ENCODE measurements around the gene PLCL1.
A peak's percentile ranks its signal among the peaks of the same experiment; 100 is the strongest.

PLCL1 gene

DNA sequence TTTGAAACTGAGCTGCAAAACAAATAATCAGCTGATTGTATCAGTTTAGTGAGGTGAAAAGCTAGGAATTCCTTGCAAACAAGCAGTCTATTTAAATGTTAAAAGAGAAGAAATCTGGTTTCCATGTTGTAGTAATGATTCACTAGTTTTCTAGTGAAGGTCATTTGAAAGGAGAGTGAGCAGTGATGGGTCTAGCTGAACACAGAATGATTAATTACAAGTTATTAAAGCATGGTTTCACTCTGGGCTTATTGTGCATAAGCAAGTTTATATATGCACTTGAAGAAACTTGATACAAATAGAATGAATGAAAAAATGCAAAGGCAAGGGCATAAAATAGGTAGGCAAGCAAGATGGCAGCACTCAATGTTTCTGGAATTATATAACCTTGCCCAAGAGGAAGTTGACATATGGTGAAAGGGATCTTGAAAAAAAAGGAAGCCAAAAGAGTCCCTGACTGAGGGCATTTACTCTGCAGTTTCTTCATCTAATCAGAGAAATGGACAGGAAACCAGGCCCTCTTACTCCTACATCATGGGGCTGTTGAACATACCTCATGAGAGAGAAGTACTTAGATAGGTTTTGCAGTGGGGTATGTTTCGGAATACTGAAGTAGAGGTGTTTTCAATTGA lies 53.2 kb downstream of the PLCL1 start:
- peak; percentile 8 for DNase-seq (ENCODE audit: low read depth)

DNA sequence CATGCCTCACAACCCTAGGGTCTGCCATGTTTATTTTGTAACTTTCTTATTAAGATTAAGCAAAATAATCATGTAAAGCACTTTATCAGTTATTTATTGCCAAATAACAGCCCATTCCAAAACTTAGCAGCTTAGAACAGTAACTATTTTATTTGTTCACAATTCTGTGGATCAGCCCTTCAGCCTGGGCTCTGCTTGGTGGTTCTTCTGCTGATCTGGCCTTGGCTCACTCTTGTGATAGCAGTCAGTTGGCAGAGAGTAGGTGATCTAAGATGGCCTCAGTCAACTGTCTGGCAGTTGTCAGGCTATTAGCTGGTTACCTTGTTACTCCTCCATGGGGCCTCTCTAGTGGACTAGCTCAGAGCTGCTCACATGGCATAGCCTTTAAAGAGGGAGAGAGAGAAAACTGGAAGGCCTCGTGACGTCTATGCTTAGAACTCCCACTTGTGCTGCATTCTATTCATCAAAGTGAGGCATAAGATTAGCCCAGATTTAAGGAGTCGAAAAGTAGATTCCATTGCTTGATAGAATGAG lies 54.3 kb downstream of the PLCL1 start:
- peak; percentile 37 for DNase-seq (ENCODE audit: low read depth)

DNA sequence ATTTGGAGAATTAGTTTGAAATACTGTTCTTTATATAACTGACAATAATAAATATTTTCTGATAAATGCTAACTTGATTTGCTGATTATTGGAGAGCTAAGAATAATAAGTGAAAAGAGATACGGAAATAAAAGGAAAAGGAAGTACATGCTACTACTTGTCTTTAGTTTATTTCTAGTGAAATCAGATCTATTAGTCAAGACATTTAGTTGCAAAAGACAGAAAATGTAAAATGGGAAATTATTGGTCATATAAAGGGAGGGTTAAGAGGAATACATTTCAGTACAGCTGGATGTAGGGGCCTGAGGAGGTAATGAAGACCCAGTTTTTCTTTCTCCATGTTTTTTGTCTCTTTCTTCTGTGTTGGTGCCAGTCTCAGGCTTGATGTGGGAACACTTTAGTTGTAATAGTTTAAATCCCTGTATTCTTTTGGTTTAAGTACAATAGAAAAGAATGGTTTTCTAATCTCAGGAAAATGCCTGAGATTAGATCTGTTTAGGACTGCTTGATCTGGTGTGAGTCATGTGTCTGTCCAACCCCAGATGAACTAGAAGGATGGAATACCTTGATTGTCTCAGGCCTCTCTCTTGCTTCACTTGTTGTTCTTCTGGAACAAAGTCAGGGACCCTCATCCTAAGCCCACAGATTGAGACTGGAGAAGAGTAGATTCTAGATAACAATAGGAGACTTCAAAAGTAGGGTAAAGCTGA lies 58.0 kb downstream of the PLCL1 start:
- peak; percentile 71 for DNase-seq (ENCODE audit: low read depth)

DNA sequence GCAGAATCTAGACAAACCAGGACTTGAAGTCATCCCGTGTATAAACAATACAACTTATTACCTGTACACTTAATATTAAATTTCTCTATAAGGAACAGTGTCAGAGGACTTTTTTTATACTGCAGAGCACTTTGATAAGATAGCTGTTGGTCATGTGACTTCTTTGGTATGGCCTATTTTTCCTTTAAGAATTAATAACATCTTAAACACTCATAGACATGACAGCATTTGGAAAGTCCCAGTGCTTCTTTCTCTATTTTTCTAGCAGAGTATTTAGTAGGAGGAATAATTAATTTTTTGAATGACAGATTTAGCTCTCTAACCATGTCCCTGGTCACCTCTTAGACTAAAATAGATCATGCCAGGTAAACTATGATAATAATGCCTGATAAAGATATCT lies 59.4 kb downstream of the PLCL1 start:
- DNase-seq (ENCODE audit: low read depth): no peak

DNA sequence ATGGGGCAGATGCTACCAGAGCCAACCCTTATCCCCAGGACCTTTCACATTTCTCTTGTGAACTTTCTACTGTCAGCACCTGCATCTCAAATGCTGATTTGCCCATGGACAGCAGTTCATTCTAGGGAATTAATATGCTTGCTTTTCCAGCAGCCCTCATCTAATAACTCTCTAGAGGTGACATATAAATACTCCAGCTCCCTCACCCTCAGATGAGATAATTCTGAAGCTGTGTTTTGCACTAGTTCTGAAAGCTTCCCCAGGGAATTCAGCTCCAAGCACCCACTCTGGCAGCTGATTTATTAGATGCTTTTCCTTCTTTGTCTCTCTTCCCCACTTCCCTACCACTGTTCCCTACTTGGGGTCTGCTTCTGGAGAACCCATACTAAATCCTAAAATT lies 62.1 kb downstream of the PLCL1 start:
- DNase-seq (ENCODE audit: low read depth): peak; percentile 11

DNA sequence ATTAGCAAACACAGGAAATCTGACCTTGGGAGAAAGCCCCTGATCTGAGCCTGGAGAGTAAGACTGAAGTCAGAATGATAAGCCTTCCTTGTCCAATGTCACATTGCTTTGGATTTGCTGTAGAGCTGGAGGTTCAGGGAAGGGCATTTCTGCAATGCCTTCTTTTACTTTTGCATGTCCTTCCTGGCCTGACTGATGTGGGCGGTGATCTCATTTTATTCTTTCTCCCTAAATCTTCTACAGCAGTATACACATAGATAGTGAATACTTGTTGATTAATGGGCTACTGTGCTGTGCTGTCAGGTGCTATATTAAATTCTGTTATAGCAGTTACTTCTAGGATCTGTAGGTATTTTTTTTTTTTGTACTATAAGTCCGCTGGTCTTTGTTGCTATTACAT lies 62.6 kb downstream of the PLCL1 start:
- no peak for DNase-seq (ENCODE audit: low read depth)

DNA sequence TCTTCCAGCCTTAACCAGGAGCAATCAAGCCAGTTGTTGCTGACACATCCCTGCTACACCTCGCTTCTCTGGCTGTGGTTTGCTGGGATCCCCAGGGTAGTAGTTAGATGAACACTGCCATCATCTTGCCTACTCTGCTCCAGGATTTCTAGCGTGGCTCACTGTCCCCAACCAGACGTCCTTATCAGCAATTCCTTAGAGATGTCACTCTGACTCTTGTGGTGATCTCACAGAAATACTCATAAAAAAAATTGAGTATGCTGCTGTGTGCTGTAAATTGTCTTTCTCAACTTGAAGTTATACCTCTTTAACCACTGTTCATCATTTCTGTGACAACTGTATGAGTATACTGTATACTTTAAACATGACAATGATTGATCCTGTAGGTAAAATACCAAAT lies 63.2 kb downstream of the PLCL1 start:
- DNase-seq (ENCODE audit: low read depth): peak; percentile 8

DNA sequence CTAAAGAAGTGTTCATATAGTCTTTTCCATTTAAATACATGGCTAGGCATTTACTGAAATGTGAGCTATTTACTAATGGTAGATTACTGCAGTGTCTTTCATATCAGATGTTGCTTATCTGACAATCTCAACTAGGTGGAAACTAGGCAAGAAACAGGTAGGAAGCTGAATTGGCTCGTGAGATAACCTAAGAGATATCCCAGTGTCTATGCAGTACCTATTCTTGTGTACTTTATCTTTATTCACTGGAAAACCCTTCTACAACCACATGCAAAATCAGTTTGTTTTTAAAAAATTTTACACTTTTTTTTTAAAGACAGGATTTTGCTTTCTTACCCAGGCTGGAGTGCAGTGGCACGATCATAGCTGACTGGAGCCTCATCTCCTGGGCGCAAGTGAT lies 63.8 kb downstream of the PLCL1 start:
- DNase-seq (ENCODE audit: low read depth): no peak

DNA sequence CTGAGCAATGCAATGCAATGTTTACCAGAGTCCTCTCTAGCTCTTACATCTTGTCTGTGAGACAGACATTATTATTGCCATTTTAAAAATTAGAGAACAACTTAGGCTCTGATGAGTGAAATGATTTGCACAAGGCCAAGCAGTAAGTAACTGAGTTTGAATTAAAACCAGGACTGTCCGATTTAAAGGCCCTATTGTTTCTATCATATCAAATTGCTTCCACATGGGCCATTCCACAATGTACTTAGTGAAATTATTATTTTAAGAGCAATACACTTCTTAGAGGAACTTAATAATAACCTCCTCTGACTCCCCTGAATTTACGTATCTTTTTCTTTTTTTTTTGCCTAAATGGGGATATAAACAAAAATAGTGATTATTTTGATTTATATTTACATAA lies 64.6 kb downstream of the PLCL1 start:
- no peak for DNase-seq (ENCODE audit: low read depth)

DNA sequence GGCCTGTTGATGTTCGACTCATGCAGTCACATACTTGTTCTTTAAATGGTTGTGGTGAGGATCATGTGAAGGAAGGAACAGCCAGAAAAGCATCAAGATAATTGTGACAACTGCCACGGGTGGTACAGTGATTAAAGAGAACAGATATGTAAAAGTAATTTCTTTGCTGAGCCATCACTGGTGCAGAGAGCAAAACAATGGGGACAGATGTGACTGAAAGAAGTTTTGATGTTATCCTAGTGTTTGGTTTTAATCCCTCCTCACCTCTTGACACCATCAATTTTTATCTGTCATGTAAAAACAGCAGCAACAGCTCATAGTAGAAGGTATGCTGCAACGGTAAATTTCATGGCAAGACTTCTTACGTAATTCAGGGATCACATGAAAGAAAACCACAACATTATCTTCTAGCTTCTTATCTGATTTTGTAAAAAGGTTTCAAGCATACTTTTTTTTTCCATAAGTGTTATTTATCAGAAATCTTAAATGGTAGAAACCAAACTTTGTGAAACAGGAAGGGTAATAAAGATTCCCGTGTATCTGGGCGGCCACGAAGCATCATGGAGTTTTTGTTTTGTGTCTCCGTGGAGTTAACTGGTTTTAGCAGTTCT lies 65.2 kb downstream of the PLCL1 start:
- peak; percentile 93 for DNase-seq (ENCODE audit: low read depth)

DNA sequence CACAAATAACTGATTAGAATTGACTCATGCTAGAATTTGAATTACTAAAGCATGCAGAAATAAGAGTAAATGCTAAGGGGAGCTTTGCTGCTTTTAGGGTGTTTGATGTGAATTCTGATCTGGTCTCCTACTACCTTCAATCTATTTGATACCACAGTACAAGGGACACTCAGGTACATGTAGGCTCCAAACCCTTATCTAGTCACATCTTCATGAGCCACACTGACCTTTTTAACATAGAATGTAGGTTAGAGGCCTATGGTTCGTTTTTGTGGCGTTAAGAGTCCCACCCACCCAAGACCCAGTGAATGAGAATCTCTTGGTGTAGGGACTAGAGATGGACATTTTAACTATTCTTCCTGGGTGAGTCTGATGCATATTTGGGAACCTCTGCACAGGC lies 65.7 kb downstream of the PLCL1 start:
- DNase-seq (ENCODE audit: low read depth): no peak

DNA sequence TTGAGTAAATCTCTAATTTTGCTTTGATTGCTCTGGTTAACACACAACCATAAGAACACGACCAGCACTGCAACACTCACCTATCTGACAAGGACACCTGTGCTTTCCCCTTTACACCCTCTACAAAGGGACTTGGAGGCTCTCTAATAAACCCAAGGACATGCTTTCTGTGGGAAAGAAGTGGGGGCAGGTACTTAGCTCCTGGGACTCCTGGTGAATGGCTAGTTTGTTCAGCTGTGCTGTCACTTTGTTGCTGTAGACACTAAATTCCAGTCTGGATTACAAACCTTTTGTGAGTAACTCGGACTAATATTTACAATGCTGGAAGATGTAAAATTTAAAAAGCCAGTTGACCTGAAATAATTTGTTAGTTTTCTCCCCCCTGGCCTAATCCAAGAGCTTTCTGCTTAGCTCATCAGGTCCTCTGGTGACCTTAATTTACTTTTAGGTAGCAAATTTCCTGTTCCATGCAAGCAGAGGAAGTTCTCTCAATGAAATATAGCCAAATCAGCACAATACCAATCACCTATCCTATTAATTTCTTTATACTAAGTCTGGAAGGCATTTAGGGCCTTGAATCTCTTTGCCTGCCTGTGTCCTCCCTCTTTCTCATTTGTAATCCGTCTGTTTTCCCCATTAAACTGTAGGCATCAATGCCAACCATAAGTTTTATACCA lies 67.5 kb downstream of the PLCL1 start:
- DNase-seq (ENCODE audit: low read depth): no peak

DNA sequence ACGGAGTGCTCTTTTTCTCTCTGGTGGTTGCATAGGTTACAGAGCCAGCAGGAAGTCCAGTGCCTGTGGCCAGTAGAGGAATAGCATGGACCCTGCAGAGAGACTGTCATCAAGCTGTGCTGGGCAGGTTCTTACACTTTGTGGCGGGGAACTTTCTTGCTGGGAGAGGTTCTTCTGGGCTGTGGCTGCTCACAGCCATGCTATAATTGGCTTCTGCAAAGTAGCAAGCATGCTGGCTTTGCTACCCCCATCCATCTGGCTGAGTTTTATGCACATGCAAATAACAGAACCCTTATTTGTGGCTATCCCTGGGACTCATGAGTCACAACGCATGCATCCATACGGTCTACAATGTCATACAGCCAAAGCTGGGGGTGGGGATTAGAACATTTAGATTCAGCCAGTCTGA lies 68.9 kb downstream of the PLCL1 start:
- DNase-seq (ENCODE audit: low read depth): peak; percentile 21

DNA sequence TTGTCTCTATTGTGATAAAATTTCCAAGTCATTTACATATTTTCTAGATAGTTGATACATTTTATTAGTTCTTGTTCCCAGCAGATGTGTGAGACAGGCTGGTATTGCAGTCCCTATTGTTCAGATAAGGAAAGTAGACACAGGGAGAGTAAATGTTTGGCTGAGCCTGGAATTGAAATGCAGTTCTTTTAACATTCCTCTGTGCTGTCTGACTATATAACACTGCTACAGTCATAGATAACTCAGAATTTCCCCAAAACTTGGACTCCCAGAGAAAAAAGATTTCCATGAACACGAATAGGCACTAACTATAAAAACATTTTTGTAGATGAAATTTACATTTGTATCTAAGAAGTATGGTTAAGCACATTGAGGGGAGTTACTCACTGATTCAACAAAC lies 71.4 kb downstream of the PLCL1 start:
- no peak for DNase-seq (ENCODE audit: low read depth)

DNA sequence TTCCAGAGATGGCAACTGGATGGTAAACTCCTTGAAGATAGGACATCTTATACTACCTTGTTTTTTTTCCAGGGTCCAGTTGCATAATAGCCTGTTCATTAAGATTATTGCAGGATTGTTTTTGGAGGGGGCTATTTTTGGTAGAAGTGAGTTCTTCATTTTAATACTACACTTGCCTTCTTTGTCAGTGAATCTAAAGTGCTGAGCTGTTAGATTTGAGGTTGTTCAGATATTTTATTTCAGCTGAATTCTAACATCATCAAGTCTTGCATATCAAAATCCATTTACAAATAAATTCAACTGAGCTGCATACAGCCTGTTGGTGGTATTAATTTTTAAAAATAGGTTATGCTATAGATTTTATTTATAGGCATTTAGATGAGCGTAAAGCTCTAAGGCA lies 72.1 kb downstream of the PLCL1 start:
- no peak for DNase-seq (ENCODE audit: low read depth)

DNA sequence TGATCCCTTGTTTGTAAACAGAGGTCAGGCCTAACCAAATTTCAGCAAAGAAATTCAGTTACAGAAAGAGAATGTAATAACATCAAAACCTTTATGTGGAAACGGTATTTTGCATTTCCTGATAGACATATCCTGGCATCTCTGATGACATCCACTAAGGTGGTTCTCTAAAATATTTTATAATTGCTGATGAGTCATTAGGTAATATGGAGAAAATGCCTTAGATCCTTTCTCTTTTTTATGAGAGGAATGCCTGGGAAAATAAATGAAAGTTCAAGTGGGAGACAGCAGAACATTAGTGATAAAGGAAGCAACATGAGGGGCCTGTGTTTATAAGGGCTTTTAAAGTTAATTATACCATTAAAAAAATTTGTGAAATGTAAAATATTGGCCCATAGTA lies 72.6 kb downstream of the PLCL1 start:
- DNase-seq (ENCODE audit: low read depth): no peak

DNA sequence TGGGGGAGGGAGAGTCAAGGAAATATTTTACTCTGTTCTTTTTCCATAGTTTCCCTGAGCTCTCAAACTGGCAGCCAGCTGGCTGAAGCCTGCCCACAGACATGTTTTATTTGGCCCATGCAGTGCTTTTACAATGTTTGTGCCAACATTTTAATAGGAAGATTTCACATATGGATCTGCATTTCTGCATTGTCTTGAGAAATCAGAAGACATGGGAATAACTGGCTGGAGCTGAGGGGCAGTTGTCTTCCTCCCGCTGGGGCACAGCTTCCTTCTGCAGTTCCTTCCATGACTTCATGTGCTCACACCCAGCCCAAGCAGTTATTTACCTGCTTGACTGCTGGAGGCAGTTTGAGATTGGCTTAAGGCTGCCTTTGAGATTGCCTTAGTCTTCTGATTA lies 74.4 kb downstream of the PLCL1 start:
- DNase-seq (ENCODE audit: low read depth): no peak

DNA sequence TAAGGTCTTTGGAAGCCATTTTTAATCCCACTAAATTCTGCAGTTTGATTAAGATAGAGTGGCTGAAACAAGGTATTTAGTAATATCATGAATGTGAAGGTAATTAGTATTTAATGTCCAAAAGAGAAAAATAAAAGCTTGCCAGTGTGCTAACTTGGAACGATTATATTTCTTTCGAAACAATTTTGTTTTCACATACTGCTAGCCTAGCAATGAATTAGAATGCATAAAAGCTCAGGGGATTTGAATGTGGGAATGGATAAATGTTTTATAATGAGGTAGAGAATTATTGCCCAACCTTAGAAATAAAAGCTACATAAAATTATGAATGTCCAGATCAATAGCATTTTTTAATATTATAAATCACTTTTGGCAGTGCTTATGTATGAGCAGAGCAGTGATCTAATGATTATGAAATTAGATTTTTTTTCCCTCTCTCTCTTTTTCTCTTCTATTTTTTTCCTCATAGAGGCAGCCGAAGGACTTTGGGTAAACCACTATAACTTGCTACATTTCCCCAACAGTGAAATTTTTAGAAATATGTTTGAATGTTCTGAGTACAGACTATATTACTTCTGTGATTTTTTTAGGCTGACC lies 75.5 kb downstream of the PLCL1 start:
- DNase-seq (ENCODE audit: low read depth): no peak

DNA sequence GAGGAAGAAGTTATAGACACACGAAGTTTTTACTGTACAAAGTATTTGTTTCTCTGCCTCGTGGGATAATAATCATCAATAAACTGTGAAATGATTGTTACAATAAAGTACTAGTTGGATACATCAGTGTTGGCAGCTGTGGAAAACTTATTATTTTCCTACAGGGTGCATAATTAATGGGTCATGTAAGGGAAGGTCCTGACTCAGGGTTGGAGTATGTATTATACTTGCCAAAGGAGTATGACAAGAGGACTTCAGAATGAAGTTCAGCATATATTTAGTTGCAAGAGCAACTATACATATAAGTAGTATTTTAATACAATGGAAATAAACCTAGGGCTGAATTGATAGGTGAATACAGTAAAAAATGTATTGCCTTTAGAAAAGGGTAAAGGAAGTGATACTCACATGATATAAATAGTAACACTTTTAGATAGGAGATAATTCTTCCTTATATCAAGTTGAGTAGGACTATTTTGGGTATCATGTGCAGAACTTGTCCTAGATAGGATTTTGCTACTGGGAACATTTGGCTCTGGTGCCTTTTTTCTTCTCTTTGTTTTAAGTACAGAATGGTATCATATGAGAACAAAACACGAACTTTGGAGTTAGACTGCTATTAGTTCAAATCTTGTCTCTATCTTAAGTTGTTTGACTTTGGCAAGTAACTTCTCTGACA lies 79.1 kb downstream of the PLCL1 start:
- peak; percentile 7 for DNase-seq (ENCODE audit: low read depth)

DNA sequence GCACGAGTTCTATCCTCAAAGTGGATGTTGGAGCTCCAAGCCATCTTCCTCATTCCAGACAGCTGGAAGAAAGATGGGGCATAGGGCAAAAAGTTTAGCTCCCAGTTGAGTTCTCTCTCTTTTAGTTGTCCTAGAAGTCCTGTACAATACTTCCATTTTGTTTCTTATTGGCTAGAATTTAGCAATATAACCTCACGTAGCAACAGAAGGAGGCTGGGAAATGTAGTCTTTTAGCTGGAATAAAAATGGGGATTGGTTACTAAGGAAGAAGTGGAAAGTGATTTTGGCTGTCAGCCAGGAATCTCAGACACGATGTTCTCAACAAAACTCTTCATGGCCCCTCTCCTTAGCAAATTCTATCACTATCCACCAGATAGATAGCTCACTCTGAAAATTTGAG lies 79.9 kb downstream of the PLCL1 start:
- DNase-seq (ENCODE audit: low read depth): peak; percentile 21

DNA sequence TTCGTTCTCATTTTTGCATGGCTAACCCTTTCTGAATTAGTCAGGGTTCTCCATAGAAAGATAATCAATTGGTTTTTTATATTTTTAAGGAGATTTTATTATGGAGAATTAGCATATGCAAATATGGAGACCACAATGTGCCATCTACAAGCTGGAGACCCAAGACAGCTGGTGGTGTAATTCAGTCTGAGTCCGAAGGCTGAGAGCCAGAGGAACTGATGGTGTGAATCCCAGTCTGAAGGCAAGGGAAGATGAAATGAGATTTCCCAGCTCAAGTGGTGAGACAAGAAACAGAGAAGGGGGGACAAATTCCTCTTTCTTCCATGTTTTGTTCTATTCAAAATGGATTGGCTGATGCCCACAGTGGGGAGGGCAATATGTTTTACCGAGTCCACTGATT lies 80.7 kb downstream of the PLCL1 start:
- DNase-seq (ENCODE audit: low read depth): no peak

DNA sequence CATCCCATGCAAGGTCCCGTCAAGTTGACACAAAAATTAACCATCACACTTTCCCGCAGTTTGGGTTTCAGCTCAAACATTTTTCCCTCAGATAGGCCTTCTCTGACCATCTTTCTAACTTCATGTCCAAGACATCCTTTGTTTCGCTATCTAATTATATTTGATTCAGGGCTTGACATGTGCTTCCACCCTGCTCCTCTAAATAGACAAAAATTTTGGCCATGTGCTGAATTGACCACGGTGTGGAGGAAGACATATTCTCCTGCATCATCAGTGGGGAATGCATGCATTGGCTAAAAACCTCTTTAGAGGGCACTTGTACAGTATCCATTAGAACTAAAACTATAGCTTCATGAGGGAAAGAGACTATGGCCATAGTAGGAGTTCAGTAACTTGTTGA lies 81.2 kb downstream of the PLCL1 start:
- DNase-seq (ENCODE audit: low read depth): no peak

All from amniotic epithelial cell (primary cell).